Epithelial cell of esophagus (primary cell): ENCODE data around the gene ATP8B3.
"Not testable (repeated sequence)": the region's sequence is repeated elsewhere in the genome, so short reads cannot be mapped to it uniquely, and the experiment has no call there.

ENCODE experiments used
- DNase-seq: peaks from one replicate; pipeline ENCODE4 v3.0.0; 2010; ENCODE audit warnings: low read depth
- H3K4me3 ChIP-seq: 2 replicates; pipeline ENCODE4 v1.5.1; 2011; ENCODE audit warnings: mild to moderate bottlenecking, low read length, control low read depth
- TF ChIP-seq, protein P1 (sequence below): IDR thresholded peaks from 2 replicates; pipeline ENCODE4 v1.5.1; 2011; ENCODE audit warnings: low read depth, mild to moderate bottlenecking, low read length, control low read depth, inconsistent platforms; ENCODE audit not compliant: insufficient read depth; ENCODE audit errors: missing control alignments

ATP8B3 gene

DNA sequence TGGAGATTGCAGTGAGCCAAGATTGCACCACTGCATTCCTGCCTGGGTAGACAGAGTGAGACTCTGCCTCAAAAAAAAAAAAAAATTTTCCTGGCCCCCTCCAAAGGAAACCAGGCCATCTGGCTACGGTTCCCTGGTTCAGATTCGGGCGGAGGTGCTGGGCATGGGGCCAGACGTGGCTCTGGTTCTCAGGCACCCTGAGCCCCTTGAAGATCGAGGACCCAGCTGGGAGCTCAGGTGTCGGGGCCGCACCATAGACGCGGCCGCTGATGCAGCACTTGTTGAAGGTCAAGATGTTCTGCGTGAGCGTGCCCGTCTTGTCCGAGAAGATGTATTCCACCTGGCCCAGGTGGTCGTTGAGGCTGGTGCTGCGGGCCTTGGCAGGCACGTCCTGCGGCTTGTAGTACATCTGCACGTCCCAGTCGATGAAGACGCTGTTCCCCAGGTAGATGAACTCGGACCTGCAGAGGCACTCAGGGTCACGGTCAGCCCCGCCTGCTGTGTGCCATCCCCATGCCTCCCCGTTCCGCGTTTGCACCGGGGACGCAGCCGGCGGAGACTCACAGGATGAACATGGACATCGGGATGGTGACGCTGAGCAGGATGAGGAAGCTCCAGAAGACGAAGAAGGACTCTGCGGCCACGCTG, 12.3 kb downstream of the ATP8B3 start:
- DNase-seq = no peak
- no peak overlapping the region for H3K4me3 ChIP-seq
- TF ChIP-seq, protein P1, sequence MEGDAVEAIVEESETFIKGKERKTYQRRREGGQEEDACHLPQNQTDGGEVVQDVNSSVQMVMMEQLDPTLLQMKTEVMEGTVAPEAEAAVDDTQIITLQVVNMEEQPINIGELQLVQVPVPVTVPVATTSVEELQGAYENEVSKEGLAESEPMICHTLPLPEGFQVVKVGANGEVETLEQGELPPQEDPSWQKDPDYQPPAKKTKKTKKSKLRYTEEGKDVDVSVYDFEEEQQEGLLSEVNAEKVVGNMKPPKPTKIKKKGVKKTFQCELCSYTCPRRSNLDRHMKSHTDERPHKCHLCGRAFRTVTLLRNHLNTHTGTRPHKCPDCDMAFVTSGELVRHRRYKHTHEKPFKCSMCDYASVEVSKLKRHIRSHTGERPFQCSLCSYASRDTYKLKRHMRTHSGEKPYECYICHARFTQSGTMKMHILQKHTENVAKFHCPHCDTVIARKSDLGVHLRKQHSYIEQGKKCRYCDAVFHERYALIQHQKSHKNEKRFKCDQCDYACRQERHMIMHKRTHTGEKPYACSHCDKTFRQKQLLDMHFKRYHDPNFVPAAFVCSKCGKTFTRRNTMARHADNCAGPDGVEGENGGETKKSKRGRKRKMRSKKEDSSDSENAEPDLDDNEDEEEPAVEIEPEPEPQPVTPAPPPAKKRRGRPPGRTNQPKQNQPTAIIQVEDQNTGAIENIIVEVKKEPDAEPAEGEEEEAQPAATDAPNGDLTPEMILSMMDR = no peak

DNA sequence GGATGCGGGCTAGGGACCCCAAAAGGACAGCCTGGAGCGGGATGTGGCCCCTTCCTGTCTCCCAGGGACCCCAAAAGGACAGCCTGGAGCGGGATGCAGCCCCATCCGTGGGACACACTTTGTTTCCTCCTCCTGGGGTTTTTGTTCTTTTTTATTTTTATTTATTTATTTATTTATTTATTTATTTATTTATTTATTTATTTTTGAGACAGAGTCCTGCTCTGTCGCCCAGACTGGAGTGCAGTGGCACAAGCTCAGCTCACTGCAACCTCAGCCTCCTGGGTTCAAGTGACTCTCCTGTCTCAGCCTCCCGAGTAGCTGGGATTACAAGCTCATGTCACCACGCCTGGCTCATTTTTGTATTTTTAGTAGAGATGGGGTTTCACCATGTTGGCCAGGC, 14.8 kb downstream of the ATP8B3 start:
- not testable (repeated sequence) for DNase-seq, H3K4me3 ChIP-seq

DNA sequence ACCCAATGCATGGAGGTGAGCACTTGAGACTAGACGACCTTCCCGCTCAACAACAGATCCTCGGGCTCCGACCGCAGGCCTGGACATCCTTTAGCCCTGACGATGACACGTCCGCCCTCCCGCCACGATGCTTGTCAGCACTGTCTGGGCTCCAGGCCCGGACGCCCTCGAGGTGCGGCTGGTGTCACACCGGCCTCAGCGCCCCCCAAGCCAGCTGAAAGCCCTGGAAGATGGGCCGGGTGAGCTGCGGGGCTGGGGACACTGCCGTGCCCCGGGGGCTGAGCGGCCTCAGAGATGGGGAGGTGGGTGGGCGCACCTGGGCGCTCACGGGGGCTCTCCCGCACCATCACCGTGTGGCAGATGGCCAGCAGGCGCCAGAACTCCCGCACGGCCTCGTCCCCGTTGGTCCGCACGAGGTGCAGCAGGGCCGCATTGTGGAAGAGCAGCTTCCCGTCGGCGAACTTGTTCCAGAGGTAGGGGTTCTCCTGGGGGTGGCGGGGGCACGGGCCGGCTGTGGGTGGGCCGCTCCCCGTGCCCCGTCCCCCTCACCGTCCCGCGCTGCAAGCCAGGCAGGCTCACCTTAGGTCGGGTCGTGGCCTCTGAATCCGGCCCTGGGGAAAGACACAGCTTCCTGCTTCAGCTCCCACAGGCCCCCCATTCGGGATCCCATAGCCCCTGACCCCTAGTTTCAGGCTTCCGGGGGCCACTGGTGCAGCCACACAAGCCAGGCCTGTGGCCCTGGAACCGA, 15.5 kb downstream of the ATP8B3 start:
- DNase-seq = no peak
- no peak overlapping the region for H3K4me3 ChIP-seq
- TF ChIP-seq, protein P1 = no peak

DNA sequence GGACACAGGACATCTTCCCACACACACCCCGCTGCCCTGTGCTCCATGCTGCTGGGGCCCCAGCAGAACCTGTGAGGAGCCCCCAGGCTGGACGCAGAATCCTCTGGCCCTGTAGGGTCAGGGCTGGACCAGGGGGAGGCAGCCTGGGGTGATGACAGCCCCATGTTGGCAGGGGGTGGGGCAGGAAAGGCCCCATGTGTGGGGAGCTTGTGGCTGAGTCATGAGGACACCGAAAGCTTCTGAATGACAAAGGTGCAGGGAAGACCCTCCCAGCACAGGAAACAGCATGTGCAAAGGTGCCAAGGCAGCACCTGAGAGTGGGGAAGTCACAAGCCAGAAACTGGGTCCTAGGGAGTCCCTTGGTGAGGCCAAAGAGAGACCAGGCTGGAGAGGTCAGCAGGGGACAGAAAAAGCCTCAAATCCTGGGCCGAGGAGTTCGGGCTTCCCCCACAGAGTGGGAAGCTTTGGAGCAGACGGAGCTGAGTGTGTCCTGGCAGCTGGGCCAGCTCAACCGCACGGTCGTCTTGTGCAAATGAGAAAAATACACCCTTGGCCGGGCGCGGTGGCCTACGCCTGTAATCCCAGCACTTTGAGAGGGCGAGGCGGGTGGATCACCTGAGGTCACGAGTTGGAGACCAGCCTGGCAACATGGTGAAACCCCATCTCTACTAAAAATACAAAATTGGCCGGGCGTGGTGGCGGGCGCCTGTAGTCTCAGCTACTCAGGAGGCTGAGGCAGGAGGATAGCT, 17.5 kb downstream of the ATP8B3 start:
- no peak overlapping the region for H3K4me3 ChIP-seq
- TF ChIP-seq, protein P1 = no peak
- no peak for DNase-seq

DNA sequence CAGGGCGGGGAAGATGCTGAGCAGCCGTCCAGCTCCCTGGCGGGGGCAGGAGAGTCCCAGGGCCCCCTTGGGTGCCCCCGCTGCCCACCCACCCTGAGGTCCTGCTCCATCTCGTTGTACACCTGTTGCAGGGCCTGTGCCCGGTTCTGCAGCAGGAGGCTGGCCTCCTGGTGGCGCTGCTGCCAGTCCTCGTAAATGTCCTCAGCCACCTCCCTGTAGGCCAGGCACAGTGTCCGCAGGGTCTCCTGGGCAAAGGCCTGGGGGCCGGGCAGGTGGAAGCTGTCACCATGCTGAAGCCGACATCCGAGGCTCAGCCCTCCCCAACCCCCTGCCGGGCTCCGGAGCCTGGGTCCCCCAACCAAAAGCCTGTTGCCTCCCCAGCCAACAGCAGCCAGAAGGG, 20.2 kb downstream of the ATP8B3 start:
- TF ChIP-seq, protein P1 = no peak
- DNase-seq = no peak
- H3K4me3 ChIP-seq = no peak overlapping the region

DNA sequence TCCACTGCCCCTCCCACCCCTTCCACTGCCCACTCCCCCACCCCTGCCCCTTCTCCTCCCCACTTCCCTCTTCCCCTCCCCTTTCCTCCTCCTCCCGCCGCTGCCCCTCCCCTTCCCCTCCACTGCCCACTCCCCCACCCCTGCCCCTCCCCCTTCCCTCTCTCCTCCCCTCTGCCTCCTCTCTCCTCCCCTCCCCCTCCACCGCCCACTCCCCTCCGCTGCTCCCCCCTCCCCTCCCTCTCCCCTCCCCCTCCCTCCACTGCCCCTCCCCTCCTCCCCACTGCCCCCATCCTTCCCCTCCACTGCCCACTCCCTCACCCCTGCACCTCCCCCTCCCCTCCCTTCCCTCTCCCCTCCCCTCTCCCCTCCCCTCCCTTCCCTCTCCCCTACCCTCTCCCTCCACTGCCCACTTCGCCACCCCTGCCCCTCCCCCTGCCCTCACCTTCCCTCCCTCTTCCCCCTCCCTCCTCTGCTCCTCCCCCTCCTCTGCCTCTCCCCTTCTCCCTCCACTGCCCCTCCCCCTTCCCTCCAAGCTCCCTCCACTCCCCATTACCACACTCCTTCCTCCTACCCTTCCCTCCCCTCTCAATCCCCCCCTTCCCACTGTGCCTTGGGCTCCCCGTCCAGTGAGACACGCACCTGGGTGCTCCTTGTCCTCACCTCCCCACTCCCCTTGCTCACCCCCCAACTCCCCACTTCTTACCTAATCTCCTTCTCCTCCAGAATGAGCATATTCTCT, 21.9 kb downstream of the ATP8B3 start:
- TF ChIP-seq, protein P1 = no peak
- DNase-seq = no peak
- H3K4me3 ChIP-seq = no peak overlapping the region

DNA sequence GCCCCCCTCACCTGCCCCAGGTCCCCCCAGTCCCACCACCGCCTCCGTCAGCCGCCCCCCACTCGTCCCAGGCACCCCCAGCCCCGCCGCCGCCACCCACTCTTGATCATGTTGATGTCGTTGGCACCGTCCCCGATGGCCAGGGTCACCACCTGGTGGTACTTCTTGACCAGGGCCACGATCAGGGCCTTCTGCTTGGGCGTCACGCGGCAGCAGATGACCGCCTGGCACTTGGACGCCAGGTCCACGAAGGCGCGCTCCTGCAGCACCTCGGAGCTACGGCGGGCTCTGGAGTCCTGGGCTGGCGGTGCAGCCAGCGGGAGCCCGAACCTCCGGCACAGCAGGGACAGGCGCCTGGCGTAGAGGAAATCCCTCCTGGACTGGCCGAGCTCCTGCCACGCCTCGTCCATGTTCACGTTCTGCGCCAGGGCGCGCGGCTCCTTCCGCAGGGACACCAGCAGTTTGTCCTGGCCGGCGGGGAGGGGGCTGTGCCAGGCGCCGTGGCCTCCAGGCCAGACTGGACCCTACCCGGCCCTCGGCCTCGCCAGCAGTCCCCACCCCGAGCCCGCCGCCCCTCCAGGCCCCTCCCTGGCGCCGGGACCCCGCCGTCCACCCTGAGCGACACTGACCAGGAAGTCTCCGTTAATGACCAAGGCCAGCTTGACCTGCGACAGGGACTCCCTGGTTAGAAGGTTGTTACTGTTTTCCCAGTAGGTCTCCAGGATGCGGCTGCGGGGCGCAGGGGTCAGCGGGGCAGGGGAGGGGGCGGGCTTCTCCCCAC, 22.6 kb downstream of the ATP8B3 start:
- H3K4me3 ChIP-seq = no peak overlapping the region
- DNase-seq = no peak
- TF ChIP-seq, protein P1 = no peak
